ENCODE results near the gene MYADM.

Gene MYADM

DNA sequence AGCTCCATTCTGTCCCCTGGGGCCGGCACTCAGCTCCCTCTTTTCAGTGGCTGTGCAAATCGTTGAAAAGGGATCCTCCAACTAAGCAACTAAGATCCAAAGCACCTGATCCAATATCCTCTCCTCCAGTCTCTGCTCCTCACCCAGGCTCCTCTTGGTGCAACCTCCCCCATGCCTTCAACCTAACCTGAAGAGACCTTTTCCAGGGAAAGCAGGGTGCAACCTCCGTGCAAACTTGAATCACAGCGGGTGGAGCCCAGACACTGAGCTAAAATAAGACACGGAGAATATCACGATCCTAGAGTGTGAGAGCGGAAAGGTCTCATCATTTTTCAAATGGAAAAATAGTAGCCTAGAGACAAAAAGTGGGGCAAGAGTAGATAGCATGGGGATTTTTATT, 49.7 kb downstream of the MYADM start:
- no peak for DNase-seq

Measured in activated effector memory CD4-positive, alpha-beta T cell treated with anti-CD3 and anti-CD28 coated beads, Interleukin-2, amount 50 U/mL, for 16 hours (primary cell).